GM11168 (cell line): ENCODE results near the gene ENTPD1.

Experiments
- in situ Hi-C: fragments of 300-500 bp; cut with MboI; formaldehyde crosslinking; loops from one replicate; pipeline ENCODE4 v1.12.0; 2022; ENCODE audit warnings: low sequenced_read_pairs; ENCODE audit not compliant: unreplicated experiment

Gene ENTPD1

GRCh38 chr10:95907456-95908253 is 151.7 kb downstream of the ENTPD1 start, which contains the start of gene CC2D2B:
Gene CC2D2B, plus strand, starts transcription at chr10:95907975. Its CDS starts 3,349 bp downstream, at chr10:95911324.
- in situ Hi-C loops, result loop anchor here (25.0 kb wide), 1 partner anchor 1320 kb away; no protein-coding TSS in a partner anchor

GRCh38 chr10:95908450-95908849 is 152.5 kb downstream of the ENTPD1 start:
- in situ Hi-C loops, result loop anchor here (25.0 kb wide), 1 partner anchor 1321 kb away; no protein-coding TSS in a partner anchor

- in situ Hi-C loops, result loop anchor here (25.0 kb wide), 1 partner anchor 1322 kb away; no protein-coding TSS in a partner anchor
These were observed 153.6 kb downstream of the ENTPD1 start for GRCh38 chr10:95909561-95909960.

GRCh38 chr10:95916039-95916438 is 160.1 kb downstream of the ENTPD1 start:
- in situ Hi-C loops, result loop anchor here (25.0 kb wide), 1 partner anchor 1329 kb away; no protein-coding TSS in a partner anchor
